ENCODE measurements around the gene TRIOBP.
"Not testable (repeated sequence)": the region's sequence is repeated elsewhere in the genome, so short reads cannot be mapped to it uniquely, and the experiment has no call there.

Gene TRIOBP

DNA sequence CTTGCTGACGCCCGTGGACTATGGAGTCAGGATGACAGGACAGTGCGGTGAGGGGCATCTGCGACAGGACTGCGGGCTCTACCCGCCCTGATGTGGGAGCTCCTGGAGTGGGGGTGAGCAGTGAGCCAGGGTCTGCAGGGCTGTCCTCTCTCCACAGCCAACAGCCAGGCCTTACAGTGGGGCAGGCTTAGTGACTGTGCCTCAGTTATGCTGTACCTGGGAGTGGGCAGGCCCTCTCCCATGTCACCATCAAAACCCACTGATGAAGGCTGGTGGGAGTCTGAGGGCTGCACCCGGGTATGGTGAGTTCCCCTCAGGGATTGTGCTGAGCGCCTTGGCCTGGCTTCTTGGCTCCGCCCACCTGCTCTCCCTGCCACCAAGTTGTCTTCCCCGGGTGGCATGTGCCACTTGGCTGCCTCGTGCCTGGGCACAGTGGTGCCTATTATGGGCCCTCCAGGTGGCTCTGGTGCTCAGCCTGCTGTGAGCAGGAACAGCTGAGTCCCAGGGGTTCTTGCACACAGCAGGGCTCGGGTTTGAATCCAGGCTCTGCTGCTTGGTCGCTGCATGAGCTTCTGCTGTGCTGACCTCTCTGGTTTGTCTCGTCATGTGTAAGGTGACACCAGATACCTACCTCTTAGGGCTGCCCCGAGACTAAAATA is 4.1 kb upstream of the TRIOBP start:
- DNase-seq (ENCODE audit: low read depth in 2 of 2) = no peak

DNA sequence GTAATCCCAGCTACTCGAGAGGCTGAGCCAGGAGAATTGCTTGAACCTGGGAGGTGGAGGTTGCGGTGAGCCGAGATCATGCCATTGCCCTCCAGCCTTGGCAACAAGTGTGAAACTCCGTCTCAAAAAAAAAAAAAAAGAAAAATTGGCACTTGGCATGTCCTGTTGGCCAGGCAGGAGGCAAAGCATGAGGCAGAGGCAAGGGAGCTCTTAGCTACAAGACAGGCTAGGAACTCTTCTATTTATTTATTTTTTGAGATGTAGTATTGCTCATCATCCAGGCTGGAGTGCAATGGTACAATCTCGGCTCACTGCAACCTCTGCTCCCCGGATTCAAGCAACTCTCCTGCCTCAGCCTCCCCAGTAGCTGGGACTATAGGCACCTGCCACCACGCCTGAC is 2.7 kb upstream of the TRIOBP start:
- DNase-seq (ENCODE audit: low read depth in 2 of 2) = not testable (repeated sequence)

- DNase-seq (ENCODE audit: low read depth in 2 of 2) = not testable (repeated sequence)
Measured at GRCh38 chr22:37696260-37696656, 590 bp upstream of the TRIOBP start.

DNA sequence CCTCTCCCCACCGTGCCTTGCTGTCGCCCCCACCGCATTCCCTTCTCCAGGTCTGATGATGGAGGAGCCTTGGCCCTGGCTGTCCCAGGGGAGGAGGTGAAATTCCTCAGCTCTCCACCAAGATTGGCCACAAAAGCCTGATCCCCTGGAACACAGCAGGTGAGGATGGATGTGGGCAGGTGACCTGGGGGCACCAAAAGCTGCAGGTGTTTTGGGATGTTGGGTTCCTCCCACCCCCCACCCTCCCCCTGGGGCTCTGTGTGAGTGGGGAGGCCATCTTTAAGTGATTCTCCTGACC is 639 bp downstream of the TRIOBP start:
- no peak for DNase-seq (ENCODE audit: low read depth in 2 of 2)

DNA sequence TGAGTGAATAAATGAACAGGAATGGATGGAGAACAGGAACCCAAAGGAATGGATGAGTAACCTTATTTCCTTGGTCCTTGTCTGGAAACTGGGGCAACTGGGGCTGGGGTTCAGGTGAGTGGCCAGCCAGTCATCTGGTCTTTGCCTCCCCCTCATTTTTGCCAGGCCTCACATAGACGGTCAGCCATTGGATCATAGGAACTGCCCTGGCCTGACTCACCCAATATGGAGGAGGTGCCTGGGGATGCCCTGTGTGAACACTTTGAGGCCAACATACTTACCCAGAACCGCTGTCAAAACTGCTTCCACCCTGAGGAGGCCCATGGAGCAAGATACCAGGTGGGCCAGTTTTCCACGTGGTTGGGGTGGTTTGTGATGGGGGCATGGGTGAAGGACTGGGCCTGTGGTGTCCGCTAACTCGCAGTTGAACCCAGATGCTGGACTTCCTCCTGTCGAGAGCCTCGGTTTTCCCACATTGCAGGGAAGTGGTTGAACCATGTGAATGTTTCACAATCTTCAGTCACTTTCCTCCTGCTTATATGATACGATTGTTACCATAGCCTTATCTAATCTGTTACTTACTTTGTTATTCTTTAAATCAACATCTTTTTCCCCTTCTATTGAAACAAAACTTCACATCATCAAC is 4.4 kb downstream of the TRIOBP start:
- DNase-seq (ENCODE audit: low read depth in 2 of 2) = no peak

DNA sequence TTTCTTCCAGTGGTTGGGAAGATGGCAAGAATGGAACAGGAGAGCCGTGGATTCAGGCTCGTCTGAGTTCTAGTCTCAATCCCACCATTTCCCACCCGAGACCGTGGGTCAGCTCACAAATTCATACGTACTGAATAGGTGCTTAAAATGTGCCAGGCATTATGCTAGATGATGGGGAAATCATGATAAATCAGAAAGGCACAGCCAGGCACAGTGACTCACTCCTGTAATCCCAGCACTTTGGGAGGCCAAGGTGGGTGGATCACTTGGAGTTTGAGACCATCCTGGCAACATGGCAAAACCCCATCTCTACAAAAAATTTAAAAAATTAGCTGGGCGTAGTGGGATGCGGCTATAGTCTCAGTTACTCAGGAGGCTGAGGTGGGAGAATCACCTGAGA is 7.1 kb downstream of the TRIOBP start:
- DNase-seq (ENCODE audit: low read depth in 2 of 2) = no peak

GRCh38 chr22:37704645-37705044 is 7.8 kb downstream of the TRIOBP start:
- no peak for DNase-seq (ENCODE audit: low read depth in 2 of 2)

- no peak for DNase-seq (ENCODE audit: low read depth in 2 of 2)
Measured at GRCh38 chr22:37705205-37705604, 8.4 kb downstream of the TRIOBP start.

- no peak for DNase-seq (ENCODE audit: low read depth in 2 of 2)
Measured at GRCh38 chr22:37708580-37709444, 12.0 kb downstream of the TRIOBP start.

DNA sequence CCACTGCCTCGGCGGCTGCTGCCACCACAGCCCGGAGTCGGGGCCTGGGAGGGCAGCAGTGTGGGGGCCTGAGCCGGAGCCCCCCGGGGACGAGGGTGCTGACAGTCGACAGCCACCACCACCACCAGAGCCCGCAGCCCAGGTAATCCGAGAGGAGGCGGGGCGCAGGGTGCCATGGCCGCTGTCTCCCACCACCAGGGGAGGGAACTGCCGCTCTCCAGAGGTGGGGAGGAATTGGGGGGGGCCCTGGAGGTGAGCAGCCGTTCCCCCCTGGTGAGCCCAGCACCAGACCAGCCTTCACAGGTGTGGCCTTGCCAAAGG is 12.6 kb downstream of the TRIOBP start:
- DNase-seq (ENCODE audit: low read depth in 2 of 2) = no peak

DNA sequence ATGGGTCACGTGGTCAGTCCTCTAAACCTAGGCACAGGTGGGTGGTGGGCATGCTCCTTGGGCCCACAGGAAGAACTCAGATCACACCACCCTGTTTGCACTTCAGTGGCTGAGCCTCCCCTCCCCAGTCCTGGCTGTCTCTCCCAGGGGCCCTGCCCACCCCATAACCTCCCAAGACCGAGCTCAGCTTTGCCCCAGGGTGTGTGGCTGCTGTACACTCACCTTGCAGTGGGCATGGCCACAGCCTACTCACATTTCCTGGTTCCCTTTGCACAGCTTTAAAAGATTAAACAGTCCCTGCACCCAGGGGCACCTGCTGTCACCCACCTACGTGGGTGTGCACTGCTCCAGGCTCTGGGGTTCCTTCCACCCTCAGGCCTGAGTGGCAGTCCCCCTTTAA is 13.8 kb downstream of the TRIOBP start:
- no peak for DNase-seq (ENCODE audit: low read depth in 2 of 2)

- no peak for DNase-seq (ENCODE audit: low read depth in 2 of 2)
Measured at GRCh38 chr22:37711490-37711889, 14.6 kb downstream of the TRIOBP start.

- DNase-seq (ENCODE audit: low read depth in 2 of 2) = no peak
Measured at GRCh38 chr22:37713761-37714160, 16.9 kb downstream of the TRIOBP start.

DNA sequence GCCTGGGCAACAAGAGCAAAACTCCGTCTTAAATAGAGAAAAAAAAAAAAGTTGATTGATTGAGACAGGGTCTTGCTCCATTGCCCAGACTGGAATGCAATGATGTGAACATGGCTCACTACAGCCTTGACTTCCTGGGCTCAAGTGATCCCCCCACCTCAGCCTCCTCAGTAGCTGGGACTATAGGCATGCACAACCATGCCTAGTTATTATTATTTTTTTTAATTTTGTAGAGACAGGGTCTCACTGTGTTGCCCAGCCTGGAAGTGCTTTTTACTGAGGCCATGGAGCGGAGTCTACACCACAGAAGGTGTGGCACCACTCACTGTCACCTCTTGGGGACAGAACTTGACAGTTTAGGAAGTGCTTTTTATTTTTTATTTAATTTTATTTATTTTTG is 17.8 kb downstream of the TRIOBP start:
- no peak for DNase-seq (ENCODE audit: low read depth in 2 of 2)

DNA sequence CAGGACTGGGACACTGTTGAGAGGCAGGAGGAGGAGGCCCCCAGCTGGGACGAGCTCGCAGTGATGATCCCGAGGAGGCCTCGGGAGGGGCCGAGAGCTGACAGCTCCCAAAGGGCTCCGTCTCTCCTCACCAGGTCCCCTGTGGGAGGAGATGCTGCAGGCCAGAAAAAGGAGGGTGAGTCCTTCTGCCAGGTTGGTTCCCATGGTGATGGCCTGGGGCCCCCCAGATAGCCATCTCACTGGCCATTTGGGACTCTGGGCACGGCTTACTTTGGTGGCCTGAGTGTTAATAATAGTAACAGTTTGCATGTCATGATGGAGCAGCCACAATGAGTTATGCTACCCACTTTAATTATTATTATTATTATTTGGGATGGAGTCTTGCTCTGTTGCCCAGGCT is 18.9 kb downstream of the TRIOBP start:
- no peak for DNase-seq (ENCODE audit: low read depth in 2 of 2)

- DNase-seq (ENCODE audit: low read depth in 2 of 2) = no peak
Measured at GRCh38 chr22:37716708-37717107, 19.9 kb downstream of the TRIOBP start.

GRCh38 chr22:37717235-37717634 is 20.4 kb downstream of the TRIOBP start:
- not testable (repeated sequence) for DNase-seq (ENCODE audit: low read depth in 2 of 2)

- not testable (repeated sequence) for DNase-seq (ENCODE audit: low read depth in 2 of 2)
Measured at GRCh38 chr22:37717746-37718305, 21.0 kb downstream of the TRIOBP start.

DNA sequence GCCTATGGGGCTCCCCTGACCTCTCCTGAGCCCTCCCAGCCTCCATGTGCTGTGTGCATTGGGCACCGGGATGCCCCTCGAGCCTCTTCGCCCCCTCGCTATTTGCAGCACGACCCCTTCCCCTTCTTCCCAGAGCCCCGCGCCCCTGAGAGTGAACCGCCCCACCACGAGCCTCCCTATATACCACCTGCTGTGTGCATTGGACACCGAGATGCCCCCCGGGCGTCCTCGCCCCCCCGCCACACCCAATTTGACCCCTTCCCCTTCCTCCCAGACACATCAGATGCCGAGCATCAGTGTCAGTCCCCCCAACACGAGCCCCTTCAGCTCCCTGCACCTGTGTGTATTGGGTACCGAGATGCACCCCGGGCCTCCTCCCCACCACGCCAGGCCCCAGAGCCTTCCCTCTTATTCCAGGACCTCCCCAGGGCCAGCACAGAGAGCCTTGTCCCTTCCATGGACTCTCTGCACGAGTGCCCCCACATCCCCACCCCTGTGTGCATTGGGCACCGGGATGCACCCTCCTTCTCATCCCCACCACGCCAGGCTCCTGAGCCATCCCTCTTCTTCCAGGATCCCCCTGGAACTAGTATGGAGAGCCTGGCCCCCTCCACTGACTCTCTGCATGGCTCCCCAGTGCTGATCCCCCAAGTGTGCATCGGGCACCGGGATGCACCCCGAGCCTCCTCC is 28.8 kb downstream of the TRIOBP start:
- DNase-seq (ENCODE audit: low read depth in 2 of 2) = no peak

GRCh38 chr22:37726241-37726887 is 29.5 kb downstream of the TRIOBP start:
- no peak for DNase-seq (ENCODE audit: low read depth in 2 of 2)

DNA sequence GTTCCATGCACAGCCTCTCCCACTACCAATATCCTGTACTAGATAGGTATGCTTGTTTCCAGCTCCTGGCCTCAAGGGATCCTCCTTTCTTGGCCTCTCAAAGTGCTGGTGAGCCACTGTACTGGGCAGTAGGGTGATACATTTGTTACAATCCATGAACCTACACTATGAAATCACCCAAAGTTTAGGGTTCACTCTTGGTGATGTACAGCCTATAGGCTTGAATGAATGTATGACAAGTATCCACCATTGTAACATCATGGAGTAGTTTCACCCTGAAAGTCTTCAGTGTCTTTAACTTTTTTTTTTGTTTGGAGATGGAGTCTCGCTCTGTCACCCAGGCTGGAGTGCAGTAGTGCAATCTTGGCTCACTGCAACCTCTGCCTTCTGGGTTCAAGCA is 31.8 kb downstream of the TRIOBP start:
- DNase-seq (ENCODE audit: low read depth in 2 of 2) = no peak
